Suppressor macrophage (primary cell): ENCODE data around the gene HLCS.

ENCODE experiments used
- DNase-seq, 4 experiments: peaks; one replicate each; pipeline ENCODE4 v3.0.0-alpha.2; 2020 to 2022

The HLCS gene

DNA sequence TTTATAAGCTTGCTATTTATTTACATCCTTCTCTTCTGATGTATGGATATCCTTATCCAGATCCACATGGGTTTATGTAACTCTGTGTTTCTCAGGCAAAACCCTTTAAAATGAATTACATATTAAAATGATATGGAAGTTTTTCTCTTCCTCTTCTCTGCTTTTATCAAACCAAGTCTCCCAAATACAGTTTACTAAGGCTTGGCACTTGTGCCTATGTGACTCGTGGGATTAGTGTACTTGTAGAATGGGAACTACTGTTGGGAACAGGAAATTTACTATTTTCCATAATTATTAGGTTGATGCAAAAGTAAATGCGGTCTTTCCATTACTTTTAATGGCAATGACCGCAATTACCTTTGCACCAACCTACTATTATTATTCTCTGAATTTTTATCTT lies 252.7 kb downstream of the HLCS start:
- DNase-seq = no peak

DNA sequence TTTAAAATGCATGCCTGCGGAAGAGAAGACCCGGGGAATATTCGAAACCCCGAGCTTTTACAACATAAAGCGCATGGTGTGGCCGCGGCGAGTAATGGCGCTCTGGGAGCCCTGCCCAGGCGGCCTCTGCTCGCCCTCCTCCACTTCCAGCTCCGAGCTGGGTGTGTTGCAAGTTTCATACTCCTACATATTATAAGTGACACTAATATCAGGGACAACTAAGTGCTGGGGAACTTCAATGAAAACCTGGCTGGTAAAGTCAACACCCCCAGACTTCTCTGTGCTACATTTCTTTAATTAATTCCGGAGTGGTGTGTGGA lies 255.8 kb downstream of the HLCS start:
- peak; percentile 36 to 74 (median 64) for DNase-seq

GRCh38 chr21:36709868-36710728 lies 256.4 kb downstream of the HLCS start:
- no peak for DNase-seq

DNA sequence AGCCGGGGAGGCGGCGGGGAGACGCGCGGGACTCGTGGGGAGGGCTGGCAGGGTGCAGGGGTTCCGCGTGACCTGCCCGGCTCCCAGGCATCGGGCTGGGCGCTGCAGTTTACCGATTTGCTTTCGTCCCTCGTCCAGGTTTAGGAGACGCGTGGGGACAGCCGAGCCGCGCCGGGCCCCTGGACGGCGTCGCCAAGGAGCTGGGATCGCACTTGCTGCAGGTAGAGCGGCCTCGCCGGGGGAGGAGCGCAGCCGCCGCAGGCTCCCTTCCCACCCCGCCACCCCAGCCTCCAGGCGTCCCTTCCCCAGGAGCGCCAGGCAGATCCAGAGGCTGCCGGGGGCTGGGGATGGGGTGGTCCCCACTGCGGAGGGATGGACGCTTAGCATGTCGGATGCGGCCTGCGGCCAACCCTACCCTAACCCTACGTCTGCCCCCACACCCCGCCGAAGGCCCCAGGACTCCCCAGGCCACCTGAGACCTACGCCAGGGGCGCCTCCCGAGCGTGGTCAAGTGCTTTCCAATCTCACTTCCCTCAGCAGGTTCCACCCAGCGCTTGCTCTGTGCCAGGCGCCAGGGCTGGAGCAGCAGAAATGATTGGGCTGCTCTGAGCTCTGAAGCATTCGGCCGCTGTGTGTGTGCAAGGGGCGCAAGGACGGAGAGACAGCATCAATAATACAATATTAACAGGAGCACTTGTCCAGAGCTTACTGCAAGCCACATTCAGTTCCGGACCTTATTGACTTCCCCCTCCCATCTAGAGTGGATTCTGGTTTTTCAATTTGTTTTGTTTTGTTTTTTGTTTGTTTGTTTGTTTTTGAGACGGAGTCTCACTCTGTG lies 257.2 kb downstream of the HLCS start:
- DNase-seq = no peak

GRCh38 chr21:36708286-36709029 lies 258.0 kb downstream of the HLCS start:
- no peak for DNase-seq

DNA sequence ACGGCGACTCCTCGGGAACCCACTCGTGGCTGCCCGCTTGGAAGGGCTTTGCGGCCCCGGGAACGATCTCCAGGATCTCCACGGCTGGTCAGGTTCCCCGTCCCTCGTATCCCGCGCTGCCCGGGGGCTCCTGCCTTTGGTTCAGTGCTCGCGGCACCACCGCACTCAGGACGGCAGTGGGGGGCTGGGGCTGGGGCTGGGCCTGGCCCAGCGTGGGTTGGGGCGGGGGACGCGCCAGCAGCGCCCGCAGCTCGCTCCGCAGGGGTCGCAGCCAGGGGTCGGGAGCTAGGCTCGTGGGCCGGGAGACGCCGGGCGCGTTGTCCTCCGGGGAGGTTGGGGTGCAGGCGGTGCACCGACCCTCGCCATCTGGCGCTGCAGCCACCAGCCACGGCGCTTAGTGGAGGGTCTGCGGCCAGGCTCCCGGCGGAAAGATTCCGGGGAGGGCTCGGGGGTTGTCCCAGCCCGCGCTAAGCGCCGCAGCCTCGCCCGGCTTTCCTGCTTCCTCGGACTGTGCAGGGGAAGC lies 258.6 kb downstream of the HLCS start:
- DNase-seq = no peak

DNA sequence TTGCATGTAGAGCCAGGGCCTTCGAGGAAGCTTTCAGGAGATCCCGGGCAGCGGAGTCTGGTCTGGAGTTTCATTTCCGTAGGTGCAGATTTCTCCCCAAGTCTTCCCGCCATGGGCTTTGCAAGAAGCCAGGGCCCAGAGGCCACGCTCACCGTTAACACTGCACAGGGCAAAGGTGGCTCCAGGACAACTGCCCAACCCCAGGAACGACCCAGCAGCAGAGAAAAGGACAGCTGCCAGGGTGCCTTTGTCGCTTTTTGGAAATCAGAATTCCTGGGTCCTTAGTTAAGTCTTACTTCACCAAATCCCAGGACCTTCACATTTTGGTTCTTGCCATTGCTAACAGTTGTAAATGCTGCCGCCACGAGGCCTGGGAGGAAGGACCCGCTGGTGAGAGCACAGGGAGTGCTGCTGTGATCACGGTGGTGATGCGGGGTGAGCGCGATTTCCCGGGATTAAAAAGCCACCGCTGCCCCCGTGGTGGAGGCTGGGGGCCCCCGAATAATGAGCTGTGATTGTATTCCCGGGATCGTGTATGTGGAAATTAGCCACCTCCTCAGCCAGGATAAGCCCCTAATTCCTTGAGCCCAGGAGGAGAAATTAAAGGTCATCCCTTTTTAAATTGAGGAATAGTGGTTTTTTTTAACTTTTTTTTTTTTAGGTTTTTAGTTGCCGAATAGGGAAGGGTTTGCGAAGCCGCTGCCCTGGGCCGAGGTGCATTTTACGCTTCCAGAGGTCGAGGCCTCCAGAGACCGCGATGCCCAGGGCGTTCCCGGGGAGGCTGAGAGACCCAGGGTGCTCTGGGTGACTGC lies 259.3 kb downstream of the HLCS start:
- DNase-seq = peak in 1 of 4 experiments; percentile 41

DNA sequence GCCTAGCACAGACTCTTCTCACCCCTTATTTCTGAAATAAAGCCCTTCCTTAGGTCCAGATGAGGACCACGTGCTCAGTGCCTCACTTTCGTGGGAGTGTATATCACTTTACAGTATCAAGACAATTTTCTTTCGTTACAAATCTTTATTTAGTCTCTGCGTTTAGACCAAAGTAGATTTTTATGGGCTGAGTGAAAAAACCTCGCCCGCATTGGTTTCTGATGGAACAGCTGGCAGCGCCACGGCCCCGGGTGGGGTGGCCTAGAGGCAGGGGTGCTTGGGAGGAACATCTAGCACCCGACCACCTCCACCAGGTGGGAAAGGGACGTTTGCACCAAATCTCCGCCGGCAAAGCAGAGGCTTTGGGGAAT lies 260.0 kb downstream of the HLCS start:
- DNase-seq = no peak

- no peak for DNase-seq
These were observed 260.6 kb downstream of the HLCS start for GRCh38 chr21:36705679-36706481.

- DNase-seq = no peak
These were observed 261.4 kb downstream of the HLCS start for GRCh38 chr21:36704958-36705678.

- no peak for DNase-seq
These were observed 262.1 kb downstream of the HLCS start for GRCh38 chr21:36704281-36704957.

DNA sequence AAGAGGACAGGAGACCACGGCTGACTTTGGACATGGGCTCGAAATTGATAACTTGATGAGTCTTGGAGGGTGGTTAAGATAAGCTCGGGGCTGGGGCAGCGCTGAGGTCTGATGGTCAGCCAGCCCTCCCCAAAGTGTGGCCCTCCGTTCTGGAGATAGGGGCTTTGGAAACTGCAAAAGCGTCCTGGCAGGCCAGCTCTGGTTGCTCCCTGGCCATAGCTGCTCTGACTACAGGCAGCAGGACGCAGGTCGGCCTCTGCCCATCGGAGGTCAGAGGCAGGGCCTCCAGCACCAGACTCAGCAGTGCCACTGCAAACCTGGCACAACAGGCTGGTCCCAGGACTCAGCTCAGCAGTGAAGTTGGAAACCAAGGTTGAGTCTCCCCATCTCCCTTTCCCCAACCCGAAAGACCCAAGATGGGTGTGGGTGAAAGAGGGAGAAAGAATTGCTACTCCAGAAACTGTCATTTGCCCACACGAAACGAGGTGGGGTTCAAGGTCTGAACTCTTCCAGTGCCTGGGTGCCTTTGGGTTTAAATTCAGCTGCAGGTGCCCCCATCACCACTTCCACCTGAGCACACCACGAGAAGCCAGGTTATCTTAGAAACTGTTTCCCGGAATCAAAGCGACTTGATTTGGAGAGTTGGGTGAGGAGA lies 262.7 kb downstream of the HLCS start:
- no peak for DNase-seq

DNA sequence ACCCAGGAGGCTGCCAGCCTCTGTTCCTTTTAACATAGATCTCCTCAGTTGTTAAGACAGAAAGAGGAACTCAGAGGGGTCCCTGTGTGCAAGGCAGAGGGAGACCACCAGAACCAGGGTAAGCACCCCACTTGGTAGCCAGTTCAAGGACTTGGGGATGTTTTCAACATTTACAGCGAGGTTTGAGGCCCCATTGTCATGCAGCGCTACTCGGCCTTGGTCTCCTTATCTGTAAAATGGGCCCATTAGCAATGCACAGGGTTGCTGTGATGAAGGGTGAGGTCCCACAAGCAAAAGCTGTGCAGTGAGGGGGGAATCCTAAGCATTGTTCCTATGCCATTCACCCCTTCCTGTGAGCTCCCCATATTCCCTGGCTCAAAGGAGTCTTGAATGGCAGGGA lies 263.3 kb downstream of the HLCS start:
- no peak for DNase-seq

GRCh38 chr21:36702622-36702968 lies 263.9 kb downstream of the HLCS start:
- no peak for DNase-seq

GRCh38 chr21:36701756-36702621 lies 264.5 kb downstream of the HLCS start:
- no peak for DNase-seq

DNA sequence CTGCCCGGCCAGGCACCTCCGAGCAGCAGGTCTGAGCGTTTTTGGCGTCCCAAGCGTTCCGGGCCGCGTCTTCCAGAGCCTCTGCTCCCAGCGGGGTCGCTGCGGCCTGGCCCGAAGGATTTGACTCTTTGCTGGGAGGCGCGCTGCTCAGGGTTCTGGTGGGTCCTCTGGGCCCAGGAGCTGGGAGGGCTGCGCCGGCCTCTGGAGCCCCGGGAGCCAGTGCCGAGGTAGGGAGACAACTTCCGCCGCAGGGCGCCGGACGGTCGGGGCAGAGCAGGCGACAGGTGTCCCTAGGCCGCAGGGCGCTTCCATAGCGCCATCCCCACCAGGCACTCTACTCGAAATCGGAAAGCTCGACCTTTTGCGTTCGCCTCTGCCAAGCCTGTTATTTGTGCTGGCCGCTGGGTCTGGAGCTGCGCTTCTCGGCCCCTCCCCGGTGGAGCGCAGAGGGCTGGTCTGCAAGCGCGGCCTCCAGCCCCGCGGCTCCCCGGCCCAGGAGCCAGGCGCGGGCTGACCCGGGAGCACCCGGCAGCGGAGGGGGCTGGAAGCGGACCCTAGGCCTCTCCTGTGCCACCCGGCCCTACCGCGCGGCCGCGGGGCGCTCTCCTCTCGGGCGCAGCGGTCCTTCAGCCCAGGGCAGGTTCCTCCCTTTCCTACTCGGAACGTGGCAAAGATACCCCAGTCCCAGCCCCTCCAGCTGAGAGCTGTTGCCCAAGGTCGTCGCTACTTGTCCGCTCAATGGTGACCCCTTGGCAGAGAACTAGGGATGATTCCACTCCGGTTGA lies 265.3 kb downstream of the HLCS start:
- DNase-seq = no peak
